Measurements from ENCODE around the gene DGLUCY. TPM values are rescaled to one million over a fixed set of nuclear protein-coding genes. Genes with fewer than 3 reads are reported as not detected.

DGLUCY gene
- total and polyA plus RNA-seq, 2 donors (not counting 1 experiment from before 2014, with no cell fraction given): 91.5 to 103 TPM

- WGBS (ENCODE audit: insufficient coverage): 100% methylated on average over 1 of the region's 4 CpGs
- Histone ChIP-seq H2AFZ (ENCODE audit: insufficient read depth, low read depth, low read length, poor library complexity, severe bottlenecking) (no peak overlapping the region), H3K27ac (ENCODE audit: low read length in 2 of 2) (no peak overlapping the region), H3K4me1 (ENCODE audit: control insufficient read depth in 2 of 2, insufficient read depth in 2 of 2, low read length in 2 of 2) (peaks cover 27 to 40% of the 10 kb centered on the region in 2 donors), H3K9me3 (ENCODE audit: control extremely low read depth in 1 of 3, control insufficient read depth in 2 of 3, insufficient read depth in 1 of 3, low read length in 2 of 3) (no peaks in the 10 kb centered on the region), H3K79me2 (ENCODE audit: control insufficient read depth, insufficient read depth, low read length) (peaks cover 7% of the 10 kb centered on the region), H3K27me3 (replicated peaks in 1 of 4; ENCODE audit: control extremely low read depth in 1 of 4, control insufficient read depth in 3 of 4, insufficient read depth in 4 of 4, low read length in 3 of 4) (no peaks in the 10 kb centered on the region), H3K9ac (ENCODE audit: low read length) (no peak overlapping the region), H3K4me3 (ENCODE audit: control extremely low read depth in 1 of 5, extremely low read depth in 1 of 5, insufficient read depth in 1 of 5, low read depth in 2 of 5, low read length in 4 of 5) (no peak overlapping the region), H3K4me2 (replicated peaks; ENCODE audit: low read depth, low read length, poor library complexity, severe bottlenecking) (no peak overlapping the region), H3K36me3 (replicated peaks in 1 of 2; ENCODE audit: control extremely low read depth in 1 of 2, control insufficient read depth in 1 of 2, extremely low read depth in 1 of 2, insufficient read depth in 2 of 2, low read length in 1 of 2) (no peaks in the 10 kb centered on the region), H4K20me1 (ENCODE audit: control insufficient read depth, insufficient read depth, low read length, poor library complexity, severe bottlenecking) (no peaks in the 10 kb centered on the region)
- H3K27ac Mint-ChIP-seq: no peak overlapping the region
- POLR2A ChIA-PET: no interaction called here
- CTCF ChIA-PET: interaction anchor here (1.1 kb wide), 1 partner anchor 11 kb away, joined by 3 read pairs; no protein-coding TSS in a partner anchor
- no peaks in the 10 kb centered on the region for H3K9me3 Mint-ChIP-seq (ENCODE audit: insufficient read depth)
- no peak overlapping the region for H3K4me3 Mint-ChIP-seq
- DNase-seq (no peak), ATAC-seq (ENCODE audit: low read depth) (no peak)
- TF ChIP-seq EZH2 (IDR thresholded peaks at IDR 0.05; ENCODE audit: borderline replicate concordance, insufficient read depth, low read depth, low read length, poor library complexity, severe bottlenecking): no peak
- no peak for TF ChIP-seq CTCF (IDR thresholded peaks at IDR 0.05)
- H3K27me3 Mint-ChIP-seq: no peaks in the 10 kb centered on the region
- intact Hi-C loops (cut with micrococcal nuclease): no loop called here
- H3K4me1 Mint-ChIP-seq: peaks cover 34% of the 10 kb centered on the region
Measured at GRCh38 chr14:91238085-91238484, 124.2 kb downstream of the DGLUCY start.

GRCh38 chr14:91238661-91239060, 124.8 kb downstream of the DGLUCY start:
- Histone ChIP-seq H3K27me3 (replicated peaks in 1 of 4; ENCODE audit: control extremely low read depth in 1 of 4, control insufficient read depth in 3 of 4, insufficient read depth in 4 of 4, low read length in 3 of 4) (no peaks in the 10 kb centered on the region), H3K27ac (ENCODE audit: low read length in 2 of 2) (no peak overlapping the region), H3K4me3 (ENCODE audit: control extremely low read depth in 1 of 5, extremely low read depth in 1 of 5, insufficient read depth in 1 of 5, low read depth in 2 of 5, low read length in 4 of 5) (no peak overlapping the region), H3K9ac (ENCODE audit: low read length) (no peak overlapping the region), H3K36me3 (replicated peaks in 1 of 2; ENCODE audit: control extremely low read depth in 1 of 2, control insufficient read depth in 1 of 2, extremely low read depth in 1 of 2, insufficient read depth in 2 of 2, low read length in 1 of 2) (no peaks in the 10 kb centered on the region), H4K20me1 (ENCODE audit: control insufficient read depth, insufficient read depth, low read length, poor library complexity, severe bottlenecking) (no peaks in the 10 kb centered on the region), H3K9me3 (ENCODE audit: control extremely low read depth in 1 of 3, control insufficient read depth in 2 of 3, insufficient read depth in 1 of 3, low read length in 2 of 3) (no peaks in the 10 kb centered on the region), H3K79me2 (ENCODE audit: control insufficient read depth, insufficient read depth, low read length) (peaks cover 8% of the 10 kb centered on the region), H3K4me1 (ENCODE audit: control insufficient read depth in 2 of 2, insufficient read depth in 2 of 2, low read length in 2 of 2) (peaks cover 33 to 44% of the 10 kb centered on the region in 2 donors), H2AFZ (ENCODE audit: insufficient read depth, low read depth, low read length, poor library complexity, severe bottlenecking) (no peak overlapping the region), H3K4me2 (replicated peaks; ENCODE audit: low read depth, low read length, poor library complexity, severe bottlenecking) (no peak overlapping the region)
- ChIA-PET POLR2A (interaction anchor here (0.9 kb wide), 1 partner anchor 9 kb away, joined by 3 read pairs; no protein-coding TSS in a partner anchor), CTCF (interaction anchor here (1.1 kb wide), 1 partner anchor 10 kb away, joined by 3 read pairs; no protein-coding TSS in a partner anchor)
- intact Hi-C loops (cut with micrococcal nuclease): no loop called here
- H3K27me3 Mint-ChIP-seq: no peaks in the 10 kb centered on the region
- no peaks in the 10 kb centered on the region for H3K9me3 Mint-ChIP-seq (ENCODE audit: insufficient read depth)
- TF ChIP-seq CTCF (IDR thresholded peaks at IDR 0.05): no peak
- TF ChIP-seq EZH2 (IDR thresholded peaks at IDR 0.05; ENCODE audit: borderline replicate concordance, insufficient read depth, low read depth, low read length, poor library complexity, severe bottlenecking): no peak
- H3K27ac Mint-ChIP-seq: no peak overlapping the region
- WGBS (ENCODE audit: insufficient coverage): 96% methylated on average over 3 of the region's 8 CpGs
- peaks cover 39% of the 10 kb centered on the region for H3K4me1 Mint-ChIP-seq
- no peak overlapping the region for H3K4me3 Mint-ChIP-seq
- DNase-seq (no peak), ATAC-seq (ENCODE audit: low read depth) (no peak)
